Nephron progenitor cell (in vitro differentiated cells): Measurements from ENCODE around the gene INPP5J.
A peak's percentile ranks its signal among the peaks of the same experiment; 100 is the strongest.

ENCODE experiments used
- DNase-seq: peaks from one replicate; pipeline ENCODE4 v3.0.0; 2021
- H3K27ac Mint-ChIP-seq: 2 replicates; pipeline ENCODE4 v1.8.0; 2021; ENCODE audit warnings: mild to moderate bottlenecking, moderate library complexity, mixed read lengths
- H3K27me3 Mint-ChIP-seq: 2 replicates; pipeline ENCODE4 v1.8.0; 2021; ENCODE audit warnings: mild to moderate bottlenecking, low read depth, mixed read lengths; ENCODE audit not compliant: poor library complexity
- H3K36me3 Mint-ChIP-seq: 2 replicates; pipeline ENCODE4 v1.8.0; 2021; ENCODE audit warnings: low read depth, mixed read lengths
- H3K4me1 Mint-ChIP-seq: 2 replicates; pipeline ENCODE4 v1.8.0; 2021; ENCODE audit warnings: mixed read lengths
- H3K4me3 Mint-ChIP-seq: 2 replicates; pipeline ENCODE4 v1.8.0; 2021; ENCODE audit warnings: mild to moderate bottlenecking, moderate library complexity, mixed read lengths
- H3K9me3 Mint-ChIP-seq: 2 replicates; pipeline ENCODE4 v1.8.0; 2021; ENCODE audit warnings: mild to moderate bottlenecking, moderate library complexity, mixed read lengths
- CTCF ChIP-seq: fragments of 200-600 bp; sonication (generic); IDR thresholded peaks from 2 replicates; pipeline ENCODE4 v1.5.0; 2021; ENCODE audit warnings: antibody characterized with exemption

The INPP5J gene

GRCh38 chr22:31086703-31087330 is 35.9 kb upstream of the INPP5J start:
- H3K27me3 Mint-ChIP-seq, result no peaks in the 10 kb centered on the region
- no peaks in the 10 kb centered on the region for H3K9me3 Mint-ChIP-seq
- no peak for TF ChIP-seq CTCF
- H3K36me3 Mint-ChIP-seq, result peaks cover 3% of the 10 kb centered on the region
- H3K27ac Mint-ChIP-seq, result no peak overlapping the region
- no peak overlapping the region for H3K4me3 Mint-ChIP-seq
- peaks cover 27% of the 10 kb centered on the region for H3K4me1 Mint-ChIP-seq
- DNase-seq, result no peak

GRCh38 chr22:31087744-31088215 is 35.0 kb upstream of the INPP5J start:
- Mint-ChIP-seq H3K27me3 (no peaks in the 10 kb centered on the region), H3K9me3 (no peaks in the 10 kb centered on the region), H3K36me3 (peaks cover 3% of the 10 kb centered on the region), H3K27ac (no peak overlapping the region), H3K4me1 (peaks cover 18% of the 10 kb centered on the region), H3K4me3 (no peak overlapping the region)
- TF ChIP-seq CTCF, result no peak
- DNase-seq, result no peak

- no peak for DNase-seq
- H3K27ac Mint-ChIP-seq, result no peak overlapping the region
- no peak for TF ChIP-seq CTCF
- H3K36me3 Mint-ChIP-seq, result peaks cover 3% of the 10 kb centered on the region
- H3K4me3 Mint-ChIP-seq, result no peak overlapping the region
- H3K27me3 Mint-ChIP-seq, result no peaks in the 10 kb centered on the region
- no peaks in the 10 kb centered on the region for H3K9me3 Mint-ChIP-seq
- H3K4me1 Mint-ChIP-seq, result peaks cover 11% of the 10 kb centered on the region
Observed at GRCh38 chr22:31088233-31088986, 34.4 kb upstream of the INPP5J start.

GRCh38 chr22:31089160-31090100 is 33.3 kb upstream of the INPP5J start:
- peak; percentile 69 for TF ChIP-seq CTCF
- Mint-ChIP-seq H3K36me3 (peaks cover 8% of the 10 kb centered on the region), H3K4me1 (peaks cover 1% of the 10 kb centered on the region), H3K9me3 (no peaks in the 10 kb centered on the region), H3K27ac (no peak overlapping the region), H3K27me3 (no peaks in the 10 kb centered on the region), H3K4me3 (no peak overlapping the region)
- peak; percentile 65 for DNase-seq

- Mint-ChIP-seq H3K4me3 (no peak overlapping the region), H3K27ac (no peak overlapping the region), H3K9me3 (no peaks in the 10 kb centered on the region), H3K36me3 (peaks cover 17% of the 10 kb centered on the region), H3K4me1 (no peaks in the 10 kb centered on the region), H3K27me3 (no peaks in the 10 kb centered on the region)
- no peak for TF ChIP-seq CTCF
- DNase-seq, result no peak
Observed at GRCh38 chr22:31090217-31091085, 32.3 kb upstream of the INPP5J start.
